Smooth muscle cell (in vitro differentiated cells): ENCODE results near the gene RFNG. TPM values are rescaled to one million over a fixed set of nuclear protein-coding genes. Genes with fewer than 3 reads are reported as not detected.

ENCODE experiments used
- DNase-seq: peaks from one replicate; lab custom pipeline; 2025; ENCODE audit not compliant: unreplicated experiment; lab: John Stamatoyannopoulos, UW
- H2AFZ ChIP-seq: fragments of 200-600 bp; sonication (generic); 2 replicates; pipeline ENCODE4 v1.6.0; 2016; ENCODE audit warnings: antibody characterized with exemption, low read depth, mild to moderate bottlenecking
- H3F3A ChIP-seq: fragments of 200-600 bp; sonication (generic); 2 replicates; pipeline ENCODE4 v1.6.0; 2017; ENCODE audit warnings: antibody characterized with exemption, low read depth
- H3K27ac ChIP-seq: fragments of 200-600 bp; sonication (generic); 2 replicates; pipeline ENCODE4 v1.5.1; 2016; ENCODE audit warnings: low read depth, mild to moderate bottlenecking
- H3K27me3 ChIP-seq: fragments of 200-600 bp; sonication (generic); 2 replicates; pipeline ENCODE4 v1.6.1; 2016; ENCODE audit warnings: low read depth, mild to moderate bottlenecking
- H3K36me3 ChIP-seq: fragments of 200-600 bp; sonication (generic); 2 replicates; pipeline ENCODE4 v1.5.1; 2016; ENCODE audit warnings: low read depth
- H3K4me1 ChIP-seq: fragments of 200-600 bp; sonication (generic); 2 replicates; pipeline ENCODE4 v1.5.1; 2016; ENCODE audit warnings: low read depth
- H3K4me2 ChIP-seq: fragments of 200-600 bp; sonication (generic); 2 replicates; pipeline ENCODE4 v1.6.0; 2016; ENCODE audit warnings: mild to moderate bottlenecking
- H3K4me3 ChIP-seq: fragments of 200-600 bp; sonication (generic); 2 replicates; pipeline ENCODE4 v1.5.1; 2016; ENCODE audit warnings: mild to moderate bottlenecking
- H3K79me2 ChIP-seq: fragments of 200-600 bp; sonication (generic); 2 replicates; pipeline ENCODE4 v1.6.0; 2016; ENCODE audit warnings: low read depth, mild to moderate bottlenecking
- H3K9ac ChIP-seq: fragments of 200-600 bp; sonication (generic); 2 replicates; pipeline ENCODE4 v1.6.0; 2016; ENCODE audit warnings: low read depth
- H3K9me3 ChIP-seq: fragments of 200-600 bp; sonication (generic); replicated peaks from 2 replicates; pipeline ENCODE4 v1.5.1; 2016; ENCODE audit warnings: low read depth
- H4K20me1 ChIP-seq: fragments of 200-600 bp; sonication (generic); 2 replicates; pipeline ENCODE4 v1.6.0; 2016; ENCODE audit warnings: low read depth
- CTCF ChIP-seq: fragments of 200-600 bp; sonication (generic); IDR thresholded peaks from 2 replicates; pipeline ENCODE4 v1.5.1; 2017; ENCODE audit warnings: borderline replicate concordance, mild to moderate bottlenecking, antibody characterized with exemption; ENCODE audit not compliant: insufficient read depth, poor library complexity, severe bottlenecking
- WGBS: methylation state at CpG from one replicate; pipeline ENCODE4 v1.1.7; 2016; ENCODE audit warnings: low lambda C conversion rate; 5-methylcytosine and 5-hydroxymethylcytosine counted together
- polyA plus RNA-seq: library from polyadenylated mRNA; unstranded; fragments of >200 nt; fragmentation: Nextera tagmentation; extraction: Ambion mirVana; gene quantifications from 2 replicates; pipeline ENCODE4 v1.2.1, GENCODE V29; 2016
- total RNA-seq: library from RNA; depleted of rRNA; stranded (reverse); fragments of >200 nt; gene quantifications from 2 replicates; pipeline ENCODE4 v1.2.3, GENCODE V29; 2014

RFNG gene
- total and polyA plus RNA-seq, 2 experiments from 2014 or later, result 27.1 to 54.9 TPM

GRCh38 chr17:82019690-82020571 is 31.7 kb downstream of the RFNG start:
- TF ChIP-seq CTCF, result peak; percentile 69
- Histone ChIP-seq H3K4me2 (no peak overlapping the region), H3K9ac (no peak overlapping the region), H3K4me3 (no peak overlapping the region), H3K36me3 (no peaks in the 10 kb centered on the region), H4K20me1 (peaks cover 27% of the 10 kb centered on the region), H3K79me2 (peaks cover 3% of the 10 kb centered on the region), H3F3A (no peaks in the 10 kb centered on the region), H3K4me1 (peaks cover 15% of the 10 kb centered on the region), H3K27me3 (no peaks in the 10 kb centered on the region), H2AFZ (no peak overlapping the region), H3K9me3 (no peaks in the 10 kb centered on the region), H3K27ac (no peak overlapping the region)
- 65% methylated on average over 26 of the region's 34 CpGs for WGBS
- DNase-seq, result no peak

- peaks cover 27% of the 10 kb centered on the region for H4K20me1 ChIP-seq
- H3K9ac ChIP-seq, result no peak overlapping the region
- no peaks in the 10 kb centered on the region for H3K27me3 ChIP-seq
- peaks cover 3% of the 10 kb centered on the region for H3K79me2 ChIP-seq
- H2AFZ ChIP-seq, result no peak overlapping the region
- H3K4me2 ChIP-seq, result no peak overlapping the region
- WGBS, result 94% methylated on average over 33 of the region's 33 CpGs
- H3F3A ChIP-seq, result no peaks in the 10 kb centered on the region
- no peaks in the 10 kb centered on the region for H3K36me3 ChIP-seq
- TF ChIP-seq CTCF, result no peak
- DNase-seq, result no peak
- no peak overlapping the region for H3K27ac ChIP-seq
- H3K4me3 ChIP-seq, result no peak overlapping the region
- no peaks in the 10 kb centered on the region for H3K9me3 ChIP-seq
- H3K4me1 ChIP-seq, result peaks cover 12% of the 10 kb centered on the region
Measured at GRCh38 chr17:82018989-82019689, 32.5 kb downstream of the RFNG start.

- no peak for TF ChIP-seq CTCF
- Histone ChIP-seq H3F3A (no peaks in the 10 kb centered on the region), H3K4me3 (no peak overlapping the region), H3K36me3 (no peaks in the 10 kb centered on the region), H3K9ac (no peak overlapping the region), H3K27ac (no peak overlapping the region), H3K4me1 (peaks cover 8% of the 10 kb centered on the region), H3K4me2 (no peak overlapping the region), H3K27me3 (no peaks in the 10 kb centered on the region), H2AFZ (no peak overlapping the region), H3K79me2 (peaks cover 3% of the 10 kb centered on the region), H3K9me3 (no peaks in the 10 kb centered on the region), H4K20me1 (peaks cover 27% of the 10 kb centered on the region)
- no peak for DNase-seq
- WGBS, result 90% methylated on average over 16 of the region's 19 CpGs
Measured at GRCh38 chr17:82018152-82018988, 33.2 kb downstream of the RFNG start.
